ENCODE results near the gene DES. TPM values are rescaled to one million over a fixed set of nuclear protein-coding genes. Genes with fewer than 3 reads are reported as not detected.

Gene DES
- total RNA-seq, 2 experiments from 2014 or later: not detected

DNA sequence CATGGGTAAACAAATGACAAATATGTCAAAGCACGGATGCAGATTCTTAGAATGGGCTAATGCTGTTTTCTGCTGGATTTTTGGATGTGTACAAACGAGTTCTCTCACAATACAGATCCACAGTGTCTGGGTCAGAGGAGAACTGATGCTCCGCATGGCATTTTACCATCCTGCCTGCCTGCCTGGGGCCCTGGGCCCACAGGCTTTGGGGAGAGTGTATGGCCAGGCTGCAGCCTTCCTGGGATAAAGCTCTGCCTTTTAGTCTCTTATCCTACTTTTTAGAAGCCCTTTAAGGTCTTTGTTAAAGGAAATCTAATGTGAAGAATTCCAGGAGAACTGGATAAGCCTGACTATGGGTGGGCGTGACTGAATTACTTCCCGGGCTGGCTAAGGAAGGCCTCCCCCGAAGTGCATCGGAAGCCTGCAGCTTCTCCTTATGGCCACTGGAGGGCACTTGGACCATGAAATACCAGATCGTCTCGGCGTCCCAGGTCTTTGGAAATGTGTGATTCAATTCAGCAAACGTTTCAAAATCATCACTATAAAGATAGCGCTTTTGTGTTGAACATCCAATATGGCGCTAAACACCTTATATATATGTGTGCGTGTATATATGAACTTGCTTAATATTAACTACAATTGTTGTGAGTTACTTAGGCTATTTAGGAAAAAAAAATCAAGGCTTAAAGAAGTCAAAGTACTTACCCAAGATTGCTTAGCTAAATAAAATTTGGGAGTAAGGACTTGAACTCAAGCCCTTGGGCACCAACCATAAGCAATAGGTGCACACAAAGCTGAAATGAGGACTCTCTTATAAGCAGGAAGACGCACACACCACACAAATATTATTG is 15.3 kb upstream of the DES start:
- BruUV-seq (replicated peaks): no TSS peak
- H3K4me1 ChIP-seq (ENCODE audit: insufficient read depth, low read length, poor library complexity, severe bottlenecking): no peaks in the 10 kb centered on the region
- intact Hi-C loops (cut with micrococcal nuclease; ENCODE audit: unreplicated experiment): loop anchor here (1.0 to 5.0 kb wide), 3 partner anchors 55 to 239 kb away; no protein-coding TSS in a partner anchor
- no peaks in the 10 kb centered on the region for H3K9me2 ChIP-seq (ENCODE audit: insufficient read depth, low read length)
- no peak overlapping the region for H3K27ac ChIP-seq (ENCODE audit: low read depth, low read length, poor library complexity, severe bottlenecking)
- no peaks in the 10 kb centered on the region for H4K20me1 ChIP-seq (ENCODE audit: insufficient read depth, low read length)
- peak; percentile 79 for DNase-seq (ENCODE audit: low spot score)
- H3K9me3 ChIP-seq (ENCODE audit: low read length): no peaks in the 10 kb centered on the region
- no peak overlapping the region for H3K4me2 ChIP-seq (ENCODE audit: low read length)
- ChIA-PET POLR2A (interaction anchor here (0.5 to 1.0 kb wide), 2 partner anchors 392 to 446 kb away, joined by 3 read pairs; no protein-coding TSS in a partner anchor), CTCF (ENCODE audit: unreplicated experiment) (interaction anchor here (0.9 to 1.3 kb wide), 2 partner anchors 14 to 53 kb away, joined by 3 to 6 read pairs; no protein-coding TSS in a partner anchor)
- H3K79me2 ChIP-seq (ENCODE audit: insufficient read depth, low read depth, low read length): no peaks in the 10 kb centered on the region
- H3K36me3 ChIP-seq (ENCODE audit: insufficient read depth, low read length): no peaks in the 10 kb centered on the region
- no peak overlapping the region for H3K4me3 ChIP-seq (ENCODE audit: low read depth, low read length, poor library complexity, severe bottlenecking)
- peak overlapping the region; percentile 5; the same call in 1 of the 2 replicates for H2AFZ ChIP-seq (ENCODE audit: low read length)
- TF ChIP-seq EZH2phosphoT487 (IDR thresholded peaks at IDR 0.05; ENCODE audit: borderline replicate concordance, low read depth, low read length): no peak
- TF ChIP-seq, protein P1, sequence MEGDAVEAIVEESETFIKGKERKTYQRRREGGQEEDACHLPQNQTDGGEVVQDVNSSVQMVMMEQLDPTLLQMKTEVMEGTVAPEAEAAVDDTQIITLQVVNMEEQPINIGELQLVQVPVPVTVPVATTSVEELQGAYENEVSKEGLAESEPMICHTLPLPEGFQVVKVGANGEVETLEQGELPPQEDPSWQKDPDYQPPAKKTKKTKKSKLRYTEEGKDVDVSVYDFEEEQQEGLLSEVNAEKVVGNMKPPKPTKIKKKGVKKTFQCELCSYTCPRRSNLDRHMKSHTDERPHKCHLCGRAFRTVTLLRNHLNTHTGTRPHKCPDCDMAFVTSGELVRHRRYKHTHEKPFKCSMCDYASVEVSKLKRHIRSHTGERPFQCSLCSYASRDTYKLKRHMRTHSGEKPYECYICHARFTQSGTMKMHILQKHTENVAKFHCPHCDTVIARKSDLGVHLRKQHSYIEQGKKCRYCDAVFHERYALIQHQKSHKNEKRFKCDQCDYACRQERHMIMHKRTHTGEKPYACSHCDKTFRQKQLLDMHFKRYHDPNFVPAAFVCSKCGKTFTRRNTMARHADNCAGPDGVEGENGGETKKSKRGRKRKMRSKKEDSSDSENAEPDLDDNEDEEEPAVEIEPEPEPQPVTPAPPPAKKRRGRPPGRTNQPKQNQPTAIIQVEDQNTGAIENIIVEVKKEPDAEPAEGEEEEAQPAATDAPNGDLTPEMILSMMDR (conservative IDR thresholded peaks at IDR 0.05; ENCODE audit: low read length): peak; percentile 98

DNA sequence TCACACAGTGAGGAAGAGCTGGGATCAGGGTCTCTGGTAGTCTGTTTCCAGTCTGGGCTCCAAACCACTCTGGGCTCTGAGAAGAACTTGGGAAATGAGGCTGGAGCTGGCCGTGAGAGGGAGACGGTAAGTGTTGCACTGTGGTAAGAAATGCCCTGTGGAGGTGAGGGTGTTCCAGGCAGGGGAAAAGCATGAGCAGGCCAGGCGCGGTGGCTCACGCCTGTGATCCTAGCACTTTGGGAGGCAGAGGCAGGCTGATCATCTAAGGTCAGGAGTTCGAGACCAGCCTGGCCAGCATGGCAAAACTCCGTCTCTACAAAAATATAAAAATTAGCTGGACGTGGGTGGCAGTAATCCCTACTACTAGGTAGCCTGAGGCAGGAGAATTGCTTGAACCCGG is 14.3 kb upstream of the DES start:
- no peak overlapping the region for H3K27ac ChIP-seq (ENCODE audit: low read depth, low read length, poor library complexity, severe bottlenecking)
- H3K36me3 ChIP-seq (ENCODE audit: insufficient read depth, low read length): no peaks in the 10 kb centered on the region
- ChIA-PET POLR2A (no interaction called here), CTCF (ENCODE audit: unreplicated experiment) (interaction anchor here (1.1 kb wide), 1 partner anchor 43 kb away, joined by 3 read pairs; no protein-coding TSS in a partner anchor)
- TF ChIP-seq, protein P1 (conservative IDR thresholded peaks at IDR 0.05; ENCODE audit: low read length): no peak
- TF ChIP-seq EZH2phosphoT487 (IDR thresholded peaks at IDR 0.05; ENCODE audit: borderline replicate concordance, low read depth, low read length): no peak
- H3K79me2 ChIP-seq (ENCODE audit: insufficient read depth, low read depth, low read length): no peaks in the 10 kb centered on the region
- no peak for DNase-seq (ENCODE audit: low spot score)
- no peak overlapping the region for H3K4me3 ChIP-seq (ENCODE audit: low read depth, low read length, poor library complexity, severe bottlenecking)
- no peaks in the 10 kb centered on the region for H3K9me3 ChIP-seq (ENCODE audit: low read length)
- no peaks in the 10 kb centered on the region for H4K20me1 ChIP-seq (ENCODE audit: insufficient read depth, low read length)
- intact Hi-C loops (cut with micrococcal nuclease; ENCODE audit: unreplicated experiment): loop anchor here (1.0 to 5.0 kb wide), 3 partner anchors 54 to 238 kb away; no protein-coding TSS in a partner anchor
- no peak overlapping the region for H3K4me2 ChIP-seq (ENCODE audit: low read length)
- no peaks in the 10 kb centered on the region for H3K9me2 ChIP-seq (ENCODE audit: insufficient read depth, low read length)
- no peaks in the 10 kb centered on the region for H3K4me1 ChIP-seq (ENCODE audit: insufficient read depth, low read length, poor library complexity, severe bottlenecking)
- no TSS peak for BruUV-seq (replicated peaks)
- H2AFZ ChIP-seq (ENCODE audit: low read length): no peak overlapping the region
